GM12878 (cell line): Measurements from ENCODE around the gene FBXO8. TPM values are rescaled to one million over a fixed set of nuclear protein-coding genes. Genes with fewer than 3 reads are reported as not detected.

ENCODE experiments used
- ATAC-seq: fragments of 200-7000 bp; cut with Tn5 transposase; 3 replicates; pipeline ENCODE4 v1.9.1; 2020; ENCODE audit warnings: mild to moderate bottlenecking, moderate library complexity
- BruUV-seq: library from RNA; stranded (reverse); fragments of 400-500 nt; replicated peaks from 2 replicates; lab custom pipeline; 2021; lab: Mats Ljungman, UMichigan
- CTCF ChIA-PET: fragments of 300-600 bp; sonication (Branson Sonifier 250); formaldehyde crosslinking; extraction: SDS; loops from one replicate; lab custom pipeline; 2021; ENCODE audit warnings: inconsistent platforms; lab: Yijun Ruan, JAX
- POLR2A ChIA-PET: fragments of 350-600 bp; formaldehyde crosslinking; extraction: SDS; loops from one replicate; lab custom pipeline; 2021; ENCODE audit warnings: inconsistent platforms; lab: Charles Lee
- RAD21 ChIA-PET: fragments of 300-600 bp; sonication (Branson Sonifier 250); formaldehyde crosslinking; loops from one replicate; lab custom pipeline; 2023; ENCODE audit warnings: antibody characterized with exemption; ENCODE audit not compliant: unreplicated experiment; lab: Charles Lee
- SMC1A ChIA-PET: fragments of 300-600 bp; sonication (Branson Sonifier 250); formaldehyde crosslinking; loops from one replicate; lab custom pipeline; 2023; ENCODE audit not compliant: unreplicated experiment, uncharacterized antibody; lab: Charles Lee
- DNase-seq: peaks from one replicate; pipeline ENCODE4 v3.0.0-alpha.2; 2011; ENCODE audit warnings: low read depth, low spot score
- FAIRE-seq: peaks from 3 replicates; lab custom pipeline; 2011; peaks lifted over from hg19 to GRCh38; lab: Jason Lieb, UNC
- H2AFZ ChIP-seq: 2 replicates; pipeline ENCODE4 v1.6.0; 2011; ENCODE audit warnings: low read depth, low read length, control low read depth; ENCODE audit not compliant: control insufficient read depth
- H3K27ac ChIP-seq: 2 replicates; pipeline ENCODE4 v1.5.1; 2011; ENCODE audit warnings: control low read depth; ENCODE audit not compliant: control insufficient read depth, insufficient read depth
- H3K27me3 ChIP-seq, 2 experiments: replicated peaks in 1 of 2; 2 replicates each; pipeline versions ENCODE4 v1.6.0 to v1.6.1; 2011; ENCODE audit warnings: low read length in 1 of 2; ENCODE audit not compliant: control insufficient read depth in 2 of 2, insufficient read depth in 2 of 2
- H3K36me3 ChIP-seq, 2 experiments: 2 replicates each; pipeline ENCODE4 v1.5.1; 2011; ENCODE audit warnings: low read length in 1 of 2; ENCODE audit not compliant: control insufficient read depth in 2 of 2, insufficient read depth in 2 of 2
- H3K4me1 ChIP-seq: 2 replicates; pipeline ENCODE4 v1.6.1; 2011; ENCODE audit warnings: mild to moderate bottlenecking, low read length, moderate library complexity, mixed read lengths; ENCODE audit not compliant: control insufficient read depth, insufficient read depth
- H3K4me2 ChIP-seq: 2 replicates; pipeline ENCODE4 v1.6.0; 2011; ENCODE audit warnings: control low read depth; ENCODE audit not compliant: control insufficient read depth, insufficient read depth
- H3K4me3 ChIP-seq: fragments of 200-600 bp; sonication (generic); 2 replicates; pipeline ENCODE4 v1.5.1; 2016
- H3K79me2 ChIP-seq: 2 replicates; pipeline ENCODE4 v1.6.0; 2011; ENCODE audit warnings: low read length; ENCODE audit not compliant: control insufficient read depth, insufficient read depth
- H3K9ac ChIP-seq: 2 replicates; pipeline ENCODE4 v1.8.0; 2011; ENCODE audit warnings: low read length, control low read depth, mixed read lengths; ENCODE audit not compliant: control insufficient read depth, insufficient read depth
- H3K9me3 ChIP-seq: replicated peaks from 3 replicates; pipeline ENCODE4 v1.5.1; 2011; ENCODE audit warnings: mild to moderate bottlenecking, low read length; ENCODE audit not compliant: control insufficient read depth, insufficient read depth
- H4K20me1 ChIP-seq: 2 replicates; pipeline ENCODE4 v1.6.0; 2011; ENCODE audit not compliant: control insufficient read depth, insufficient read depth
- HSF1 ChIP-seq: fragments of 150-350 bp; IDR thresholded peaks from 2 replicates; pipeline ENCODE4 v1.6.1; 2014; ENCODE audit warnings: mild to moderate bottlenecking, low read depth, low read length
- IRF3 ChIP-seq: fragments of 450-650 bp; IDR thresholded peaks from 2 replicates; pipeline ENCODE4 v1.6.1; 2014; ENCODE audit warnings: mild to moderate bottlenecking
- MTA2 ChIP-seq: fragments of 450-650 bp; IDR thresholded peaks from 2 replicates; pipeline ENCODE4 v1.6.1; 2016; ENCODE audit warnings: low read depth, mild to moderate bottlenecking, moderate library complexity
- TAF1 ChIP-seq: IDR thresholded peaks from 2 replicates; pipeline ENCODE4 v1.6.1; 2011; ENCODE audit warnings: mild to moderate bottlenecking, low read depth, low read length, borderline replicate concordance
- WGBS: methylation state at CpG from one replicate; pipeline ENCODE4 v1.1.6; 2016; ENCODE audit warnings: low lambda C conversion rate; ENCODE audit not compliant: insufficient replicate concordance, insufficient coverage; ENCODE audit errors: missing lambda C conversion rate; 5-methylcytosine and 5-hydroxymethylcytosine counted together
- in situ Hi-C: fragments of 300-500 bp; cut with MboI; formaldehyde crosslinking; loops from 9 replicates; pipeline ENCODE4 v1.14.3; 2018; ENCODE audit warnings: mixed read lengths
- intact Hi-C: fragments of 100-400 bp; cut with micrococcal nuclease; formaldehyde crosslinking; loops from one replicate; pipeline ENCODE4 v1.14.2; 2022; ENCODE audit not compliant: unreplicated experiment
- polyA plus RNA-seq, 11 experiments: library from polyadenylated mRNA; depleted of rRNA in 4 of 11; unstranded in 6 of 11; stranded (reverse) in 5 of 11; fragments of >200 nt; fragmentation: Nextera tagmentation in 4 of 11; fragmentation: Illumina TruSeq in 1 of 11; extraction: Ambion mirVana in 4 of 11; extraction: Trizol in 1 of 11; gene quantifications; 1 replicate in 1 of 11; 2 replicates in 10 of 11; pipeline versions ENCODE4 v1.2.1 to v1.2.3, GENCODE V29; 2011 to 2016; ENCODE audit warnings: inconsistent platforms in 2 of 11, missing spikeins in 2 of 11, low read depth in 1 of 11
- total RNA-seq, 4 experiments: library from RNA; depleted of rRNA in 3 of 4; stranded (reverse); fragments of >200 nt in 3 of 4; fragmentation: Illumina TruSeq in 1 of 4; extraction: Trizol in 1 of 4; gene quantifications; 2 replicates each; pipeline versions ENCODE4 v1.2.1 to v1.2.3, GENCODE V29; 2013 to 2021
- TF ChIP-seq, protein P1 (sequence below): IDR thresholded peaks from 2 replicates; pipeline ENCODE4 v1.6.1; 2011; ENCODE audit warnings: borderline replicate concordance, low read depth, mild to moderate bottlenecking, moderate library complexity, low read length; ENCODE audit not compliant: insufficient read depth, poor library complexity, severe bottlenecking
- TF ChIP-seq, protein P2 (sequence below): IDR thresholded peaks from 2 replicates; pipeline ENCODE4 v1.6.1; 2012; ENCODE audit warnings: low read depth, low read length, improper control_type of control experiment

Gene FBXO8
- total and polyA plus RNA-seq, 10 of the 15 experiments (the other 5 are each of a cell fraction or from before 2014, with no cell fraction given): 11.3 to 38.1 (median 16.8) TPM

DNA sequence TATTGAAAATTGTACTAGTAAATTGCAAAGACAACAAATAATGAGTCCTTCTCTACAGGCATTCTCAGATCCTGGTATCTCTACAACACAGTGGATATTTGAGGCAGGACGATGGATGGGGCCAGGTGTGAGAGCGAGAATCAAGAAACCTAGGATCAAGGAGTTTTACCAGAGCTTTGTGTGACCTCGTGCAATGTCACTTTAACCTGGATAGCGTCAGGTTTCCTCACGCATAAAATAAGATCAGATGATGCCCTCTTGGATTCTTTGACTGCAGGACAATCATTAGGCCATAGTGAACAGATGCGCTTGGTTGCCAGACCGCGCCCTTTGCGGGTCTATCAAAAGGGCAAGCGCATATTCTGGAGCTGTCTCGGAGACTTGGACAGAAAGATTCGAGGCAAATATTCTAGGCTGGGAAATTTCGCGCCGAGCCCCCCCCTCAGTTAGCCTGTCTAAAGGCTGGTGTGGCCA lies 66.6 kb downstream of the FBXO8 start (continued):
- TF ChIP-seq, protein P1, sequence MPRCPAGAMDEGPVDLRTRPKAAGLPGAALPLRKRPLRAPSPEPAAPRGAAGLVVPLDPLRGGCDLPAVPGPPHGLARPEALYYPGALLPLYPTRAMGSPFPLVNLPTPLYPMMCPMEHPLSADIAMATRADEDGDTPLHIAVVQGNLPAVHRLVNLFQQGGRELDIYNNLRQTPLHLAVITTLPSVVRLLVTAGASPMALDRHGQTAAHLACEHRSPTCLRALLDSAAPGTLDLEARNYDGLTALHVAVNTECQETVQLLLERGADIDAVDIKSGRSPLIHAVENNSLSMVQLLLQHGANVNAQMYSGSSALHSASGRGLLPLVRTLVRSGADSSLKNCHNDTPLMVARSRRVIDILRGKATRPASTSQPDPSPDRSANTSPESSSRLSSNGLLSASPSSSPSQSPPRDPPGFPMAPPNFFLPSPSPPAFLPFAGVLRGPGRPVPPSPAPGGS: no peak
- TF ChIP-seq, protein P2, sequence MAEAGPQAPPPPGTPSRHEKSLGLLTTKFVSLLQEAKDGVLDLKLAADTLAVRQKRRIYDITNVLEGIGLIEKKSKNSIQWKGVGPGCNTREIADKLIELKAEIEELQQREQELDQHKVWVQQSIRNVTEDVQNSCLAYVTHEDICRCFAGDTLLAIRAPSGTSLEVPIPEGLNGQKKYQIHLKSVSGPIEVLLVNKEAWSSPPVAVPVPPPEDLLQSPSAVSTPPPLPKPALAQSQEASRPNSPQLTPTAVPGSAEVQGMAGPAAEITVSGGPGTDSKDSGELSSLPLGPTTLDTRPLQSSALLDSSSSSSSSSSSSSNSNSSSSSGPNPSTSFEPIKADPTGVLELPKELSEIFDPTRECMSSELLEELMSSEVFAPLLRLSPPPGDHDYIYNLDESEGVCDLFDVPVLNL: no peak
- no peak for TF ChIP-seq IRF3

- in situ Hi-C loops (no loop called here), intact Hi-C loops (no loop called here)
- Histone ChIP-seq H3K27me3 (peaks cover 7 to 38% of the 10 kb centered on the region in 2 experiments), H4K20me1 (no peaks in the 10 kb centered on the region), H2AFZ (no peak overlapping the region), H3K9ac (no peak overlapping the region), H3K4me2 (no peak overlapping the region), H3K4me1 (no peaks in the 10 kb centered on the region), H3K27ac (no peak overlapping the region), H3K4me3 (no peak overlapping the region), H3K9me3 (no peaks in the 10 kb centered on the region), H3K79me2 (no peaks in the 10 kb centered on the region), H3K36me3 (no peaks in the 10 kb centered on the region)
- ChIA-PET CTCF (no interaction called here), POLR2A (no interaction called here), RAD21 (no interaction called here), SMC1A (interaction anchor here (1.6 kb wide), 1 partner anchor 103 kb away, joined by 3 read pairs; no protein-coding TSS in a partner anchor)
- DNase-seq (no peak), ATAC-seq (no peak), FAIRE-seq (peak; percentile 52)
- TF ChIP-seq TAF1 (no peak), MTA2 (no peak), HSF1 (no peak)
- 12% methylated on average over 11 of the region's 11 CpGs for WGBS
- no TSS peak for BruUV-seq
These were observed 67.3 kb downstream of the FBXO8 start for GRCh38 chr4:174215961-174216680.
